ENCODE data around the gene TMEM132A.

DNA sequence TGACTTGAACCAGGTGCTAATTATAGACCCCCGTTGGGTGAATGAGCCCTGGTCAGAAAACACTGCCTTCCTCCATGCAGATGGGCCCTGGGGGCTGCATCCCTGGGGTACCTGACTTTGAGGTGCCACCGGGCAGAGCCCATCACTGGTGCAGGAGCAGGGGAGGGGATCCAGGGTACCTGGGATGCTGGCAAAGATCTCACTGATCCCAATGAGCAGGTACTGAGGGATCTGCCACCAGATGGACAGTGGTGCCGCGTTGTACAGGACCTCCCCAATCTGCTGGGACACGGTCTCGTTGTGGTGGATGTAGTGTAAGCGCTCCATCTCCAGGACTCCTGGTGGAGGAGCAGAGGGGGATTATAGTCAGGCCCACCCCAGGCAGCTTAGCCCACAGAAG, 15.0 kb downstream of the TMEM132A start:
- TF ChIP-seq ZNF274 (IDR thresholded peaks at IDR 0.05; ENCODE audit: insufficient read depth, insufficient read length) (no peak), TCF7 (IDR thresholded peaks at IDR 0.05; ENCODE audit: borderline replicate concordance) (no peak)
- TF ChIP-seq, protein P1, sequence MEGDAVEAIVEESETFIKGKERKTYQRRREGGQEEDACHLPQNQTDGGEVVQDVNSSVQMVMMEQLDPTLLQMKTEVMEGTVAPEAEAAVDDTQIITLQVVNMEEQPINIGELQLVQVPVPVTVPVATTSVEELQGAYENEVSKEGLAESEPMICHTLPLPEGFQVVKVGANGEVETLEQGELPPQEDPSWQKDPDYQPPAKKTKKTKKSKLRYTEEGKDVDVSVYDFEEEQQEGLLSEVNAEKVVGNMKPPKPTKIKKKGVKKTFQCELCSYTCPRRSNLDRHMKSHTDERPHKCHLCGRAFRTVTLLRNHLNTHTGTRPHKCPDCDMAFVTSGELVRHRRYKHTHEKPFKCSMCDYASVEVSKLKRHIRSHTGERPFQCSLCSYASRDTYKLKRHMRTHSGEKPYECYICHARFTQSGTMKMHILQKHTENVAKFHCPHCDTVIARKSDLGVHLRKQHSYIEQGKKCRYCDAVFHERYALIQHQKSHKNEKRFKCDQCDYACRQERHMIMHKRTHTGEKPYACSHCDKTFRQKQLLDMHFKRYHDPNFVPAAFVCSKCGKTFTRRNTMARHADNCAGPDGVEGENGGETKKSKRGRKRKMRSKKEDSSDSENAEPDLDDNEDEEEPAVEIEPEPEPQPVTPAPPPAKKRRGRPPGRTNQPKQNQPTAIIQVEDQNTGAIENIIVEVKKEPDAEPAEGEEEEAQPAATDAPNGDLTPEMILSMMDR (IDR thresholded peaks at IDR 0.05 in 2 of 3, conservative IDR thresholded peaks at IDR 0.05 in 1 of 3; ENCODE audit: control insufficient read depth in 2 of 3, extremely low read depth in 1 of 3, insufficient read depth in 1 of 3, low read depth in 3 of 3, low read length in 3 of 3) = no peak
